ENCODE results near the gene SKI.

SKI gene

GRCh38 chr1:2228157-2228594, at the start of gene SKI:
Gene SKI, plus strand, starts transcription at chr1:2228319. Its CDS starts 448 bp downstream, at chr1:2228767.
- H3K9ac ChIP-seq (ENCODE audit: insufficient read length) = peak within 1 kb of the TSS; percentile 87
- no peak for TF ChIP-seq FOXP2 (optimal IDR thresholded peaks at IDR 0.05; ENCODE audit: control extremely low read depth, extremely low read length, insufficient read depth)
- peak within 1 kb of the TSS; percentile 80 for H3K4me3 ChIP-seq
- DNase-seq (ENCODE audit: low read depth, low spot score) = no peak
- H3K36me3 ChIP-seq (ENCODE audit: insufficient read depth, low read length) = no peaks in the 10 kb centered on the region
- no peaks in the 10 kb centered on the region for H3K9me3 ChIP-seq (ENCODE audit: low read depth, low read length)
- peak within 1 kb of the TSS; percentile 87 for H3K27ac ChIP-seq

- Histone ChIP-seq H3K4me3 (no peak overlapping the region), H3K36me3 (ENCODE audit: insufficient read depth, low read length) (no peaks in the 10 kb centered on the region), H3K27ac (no peak overlapping the region), H3K9ac (ENCODE audit: insufficient read length) (no peak overlapping the region), H3K9me3 (ENCODE audit: low read depth, low read length) (no peaks in the 10 kb centered on the region)
- no peak for TF ChIP-seq FOXP2 (optimal IDR thresholded peaks at IDR 0.05; ENCODE audit: control extremely low read depth, extremely low read length, insufficient read depth)
- TF ChIP-seq EZH2 (IDR thresholded peaks at IDR 0.05) = no peak
- no peak for TF ChIP-seq POLR2AphosphoS5 (IDR thresholded peaks at IDR 0.05; ENCODE audit: borderline replicate concordance, low read depth, low read length)
- DNase-seq (ENCODE audit: low read depth, low spot score) = no peak
Observed at GRCh38 chr1:2178875-2179274, 49.2 kb upstream of the SKI start.

- no peaks in the 10 kb centered on the region for H3K36me3 ChIP-seq (ENCODE audit: insufficient read depth, low read length)
- H3K4me3 ChIP-seq = no peak overlapping the region
- no peaks in the 10 kb centered on the region for H3K9me3 ChIP-seq (ENCODE audit: low read depth, low read length)
- H3K27ac ChIP-seq = no peak overlapping the region
- TF ChIP-seq EZH2 (IDR thresholded peaks at IDR 0.05) = no peak
- no peak for TF ChIP-seq FOXP2 (optimal IDR thresholded peaks at IDR 0.05; ENCODE audit: control extremely low read depth, extremely low read length, insufficient read depth)
- no peak for TF ChIP-seq POLR2AphosphoS5 (IDR thresholded peaks at IDR 0.05; ENCODE audit: borderline replicate concordance, low read depth, low read length)
- no peak overlapping the region for H3K9ac ChIP-seq (ENCODE audit: insufficient read length)
- no peak for DNase-seq (ENCODE audit: low read depth, low spot score)
Observed at GRCh38 chr1:2179283-2180013, 48.7 kb upstream of the SKI start.

- Histone ChIP-seq H3K9ac (ENCODE audit: insufficient read length) (no peak overlapping the region), H3K4me3 (no peak overlapping the region), H3K36me3 (ENCODE audit: insufficient read depth, low read length) (no peaks in the 10 kb centered on the region), H3K27ac (no peak overlapping the region), H3K9me3 (ENCODE audit: low read depth, low read length) (no peaks in the 10 kb centered on the region)
- DNase-seq (ENCODE audit: low read depth, low spot score) = no peak
- no peak for TF ChIP-seq EZH2 (IDR thresholded peaks at IDR 0.05)
- TF ChIP-seq POLR2AphosphoS5 (IDR thresholded peaks at IDR 0.05; ENCODE audit: borderline replicate concordance, low read depth, low read length) = no peak
- no peak for TF ChIP-seq FOXP2 (optimal IDR thresholded peaks at IDR 0.05; ENCODE audit: control extremely low read depth, extremely low read length, insufficient read depth)
Observed at GRCh38 chr1:2180297-2181245, 47.5 kb upstream of the SKI start.

- Histone ChIP-seq H3K4me3 (no peak overlapping the region), H3K9ac (ENCODE audit: insufficient read length) (no peak overlapping the region), H3K9me3 (ENCODE audit: low read depth, low read length) (no peaks in the 10 kb centered on the region), H3K36me3 (ENCODE audit: insufficient read depth, low read length) (no peaks in the 10 kb centered on the region), H3K27ac (no peak overlapping the region)
- no peak for DNase-seq (ENCODE audit: low read depth, low spot score)
- TF ChIP-seq EZH2 (IDR thresholded peaks at IDR 0.05) (no peak), POLR2AphosphoS5 (IDR thresholded peaks at IDR 0.05; ENCODE audit: borderline replicate concordance, low read depth, low read length) (no peak), FOXP2 (optimal IDR thresholded peaks at IDR 0.05; ENCODE audit: control extremely low read depth, extremely low read length, insufficient read depth) (no peak)
Observed at GRCh38 chr1:2181271-2181670, 46.8 kb upstream of the SKI start.

- TF ChIP-seq EZH2 (IDR thresholded peaks at IDR 0.05) (no peak), FOXP2 (optimal IDR thresholded peaks at IDR 0.05; ENCODE audit: control extremely low read depth, extremely low read length, insufficient read depth) (no peak), POLR2AphosphoS5 (IDR thresholded peaks at IDR 0.05; ENCODE audit: borderline replicate concordance, low read depth, low read length) (no peak)
Observed at GRCh38 chr1:2181752-2182151, 46.4 kb upstream of the SKI start.

GRCh38 chr1:2182376-2182775, 45.7 kb upstream of the SKI start:
- no peaks in the 10 kb centered on the region for H3K36me3 ChIP-seq (ENCODE audit: insufficient read depth, low read length)
- no peak for DNase-seq (ENCODE audit: low read depth, low spot score)
- no peak overlapping the region for H3K4me3 ChIP-seq
- TF ChIP-seq FOXP2 (optimal IDR thresholded peaks at IDR 0.05; ENCODE audit: control extremely low read depth, extremely low read length, insufficient read depth) (no peak), POLR2AphosphoS5 (IDR thresholded peaks at IDR 0.05; ENCODE audit: borderline replicate concordance, low read depth, low read length) (no peak), EZH2 (IDR thresholded peaks at IDR 0.05) (no peak)
- H3K27ac ChIP-seq = no peak overlapping the region
- H3K9me3 ChIP-seq (ENCODE audit: low read depth, low read length) = no peaks in the 10 kb centered on the region
- no peak overlapping the region for H3K9ac ChIP-seq (ENCODE audit: insufficient read length)

More at GRCh38 chr1:2181752-2182151, 46.4 kb upstream of the SKI start:
- DNase-seq (ENCODE audit: low read depth, low spot score) = no peak
- Histone ChIP-seq H3K27ac (no peak overlapping the region), H3K36me3 (ENCODE audit: insufficient read depth, low read length) (no peaks in the 10 kb centered on the region), H3K9ac (ENCODE audit: insufficient read length) (no peak overlapping the region), H3K9me3 (ENCODE audit: low read depth, low read length) (no peaks in the 10 kb centered on the region), H3K4me3 (no peak overlapping the region)

- TF ChIP-seq FOXP2 (optimal IDR thresholded peaks at IDR 0.05; ENCODE audit: control extremely low read depth, extremely low read length, insufficient read depth) (no peak), EZH2 (IDR thresholded peaks at IDR 0.05) (no peak), POLR2AphosphoS5 (IDR thresholded peaks at IDR 0.05; ENCODE audit: borderline replicate concordance, low read depth, low read length) (no peak)
- Histone ChIP-seq H3K9ac (ENCODE audit: insufficient read length) (no peak overlapping the region), H3K27ac (no peak overlapping the region), H3K4me3 (no peak overlapping the region), H3K9me3 (ENCODE audit: low read depth, low read length) (no peaks in the 10 kb centered on the region), H3K36me3 (ENCODE audit: insufficient read depth, low read length) (no peaks in the 10 kb centered on the region)
- DNase-seq (ENCODE audit: low read depth, low spot score) = no peak
Observed at GRCh38 chr1:2183937-2184334, 44.2 kb upstream of the SKI start.

Measured in SK-N-MC (cell line).